Left hindlimb (tissue), 1 donor: ENCODE results near the gene NYNRIN.
"Not testable (repeated sequence)": the region's sequence is repeated elsewhere in the genome, so short reads cannot be mapped to it uniquely, and the experiment has no call there.

Experiments used
- DNase-seq: peaks from one replicate; pipeline ENCODE4 v3.0.0-alpha.2; 2018

NYNRIN gene

GRCh38 chr14:24398653-24399446 is at the start of gene NYNRIN:
Gene NYNRIN, plus strand, starts transcription at chr14:24399003. Its CDS starts 244 bp downstream, at chr14:24399247.
- peak; percentile 91 for DNase-seq

- no peak for DNase-seq
These were observed 49.1 kb upstream of the NYNRIN start for GRCh38 chr14:24349742-24350141.

GRCh38 chr14:24351517-24351916 is 47.3 kb upstream of the NYNRIN start:
- DNase-seq = no peak

- DNase-seq = no peak
These were observed 45.0 kb upstream of the NYNRIN start for GRCh38 chr14:24353559-24354481.

- not testable (repeated sequence) for DNase-seq
These were observed 44.3 kb upstream of the NYNRIN start for GRCh38 chr14:24354482-24354825.

GRCh38 chr14:24355009-24355408 is 43.8 kb upstream of the NYNRIN start:
- DNase-seq = no peak

- no peak for DNase-seq
These were observed 42.6 kb upstream of the NYNRIN start for GRCh38 chr14:24356208-24356607.

- no peak for DNase-seq
These were observed 38.5 kb upstream of the NYNRIN start for GRCh38 chr14:24360281-24360680.

- no peak for DNase-seq
These were observed 37.5 kb upstream of the NYNRIN start for GRCh38 chr14:24361326-24361725.

GRCh38 chr14:24362241-24362960 is 36.4 kb upstream of the NYNRIN start:
- DNase-seq = no peak

GRCh38 chr14:24363401-24363800 is 35.4 kb upstream of the NYNRIN start:
- no peak for DNase-seq

GRCh38 chr14:24364841-24365240 is 34.0 kb upstream of the NYNRIN start:
- DNase-seq = no peak

- peak; percentile 90 for DNase-seq
These were observed 33.0 kb upstream of the NYNRIN start for GRCh38 chr14:24365600-24366412.

- no peak for DNase-seq
These were observed 32.4 kb upstream of the NYNRIN start for GRCh38 chr14:24366413-24366720.

GRCh38 chr14:24366721-24367513 is 31.9 kb upstream of the NYNRIN start:
- DNase-seq = peak; percentile 96

GRCh38 chr14:24367514-24368211 is 31.1 kb upstream of the NYNRIN start, which contains the start of gene NFATC4:
Gene NFATC4, plus strand, starts transcription at chr14:24368184. Its CDS starts 157 bp downstream, at chr14:24368341.
- peak; percentile 95 for DNase-seq

- DNase-seq = no peak
These were observed 30.6 kb upstream of the NYNRIN start for GRCh38 chr14:24368212-24368561.

GRCh38 chr14:24368562-24369252 is 30.1 kb upstream of the NYNRIN start:
- peak; percentile 93 for DNase-seq

- DNase-seq = peak; percentile 56
These were observed 29.3 kb upstream of the NYNRIN start for GRCh38 chr14:24369463-24369862.
